GM12875 (cell line): ENCODE measurements around the gene PGPEP1.
A peak's percentile ranks its signal among the peaks of the same experiment; 100 is the strongest.

Experiments used
- H3K4me3 ChIP-seq: one replicate; pipeline ENCODE4 v1.5.1; 2011; ENCODE audit warnings: low read depth, low read length, control low read depth
- TF ChIP-seq, protein P1 (sequence below): IDR thresholded peaks from 2 replicates; pipeline ENCODE4 v1.5.1; 2011; ENCODE audit warnings: low read depth, mild to moderate bottlenecking, control low read depth, inconsistent platforms, low read length, moderate library complexity, borderline replicate concordance; ENCODE audit not compliant: insufficient read depth

The PGPEP1 gene

DNA sequence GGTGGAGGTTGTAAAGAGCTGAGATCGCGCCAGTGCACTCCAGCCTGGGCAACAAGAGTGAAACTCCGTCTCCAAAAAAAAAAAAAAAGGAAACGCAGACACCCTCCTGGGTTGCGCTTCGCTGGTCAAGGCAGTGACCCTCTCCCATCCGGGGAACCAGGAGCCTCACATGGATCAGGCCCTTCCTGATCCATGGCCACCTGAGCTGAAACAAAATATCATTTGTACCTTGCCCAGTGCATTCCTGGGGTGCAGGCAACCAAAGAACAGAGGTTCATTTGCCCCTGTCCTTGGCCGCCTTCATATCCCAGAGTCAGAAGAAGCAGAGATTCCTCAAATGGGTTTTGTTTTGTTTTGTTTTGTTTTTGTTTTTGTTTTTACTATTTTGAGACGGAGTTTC, 9.5 kb upstream of the PGPEP1 start:
- TF ChIP-seq, protein P1, sequence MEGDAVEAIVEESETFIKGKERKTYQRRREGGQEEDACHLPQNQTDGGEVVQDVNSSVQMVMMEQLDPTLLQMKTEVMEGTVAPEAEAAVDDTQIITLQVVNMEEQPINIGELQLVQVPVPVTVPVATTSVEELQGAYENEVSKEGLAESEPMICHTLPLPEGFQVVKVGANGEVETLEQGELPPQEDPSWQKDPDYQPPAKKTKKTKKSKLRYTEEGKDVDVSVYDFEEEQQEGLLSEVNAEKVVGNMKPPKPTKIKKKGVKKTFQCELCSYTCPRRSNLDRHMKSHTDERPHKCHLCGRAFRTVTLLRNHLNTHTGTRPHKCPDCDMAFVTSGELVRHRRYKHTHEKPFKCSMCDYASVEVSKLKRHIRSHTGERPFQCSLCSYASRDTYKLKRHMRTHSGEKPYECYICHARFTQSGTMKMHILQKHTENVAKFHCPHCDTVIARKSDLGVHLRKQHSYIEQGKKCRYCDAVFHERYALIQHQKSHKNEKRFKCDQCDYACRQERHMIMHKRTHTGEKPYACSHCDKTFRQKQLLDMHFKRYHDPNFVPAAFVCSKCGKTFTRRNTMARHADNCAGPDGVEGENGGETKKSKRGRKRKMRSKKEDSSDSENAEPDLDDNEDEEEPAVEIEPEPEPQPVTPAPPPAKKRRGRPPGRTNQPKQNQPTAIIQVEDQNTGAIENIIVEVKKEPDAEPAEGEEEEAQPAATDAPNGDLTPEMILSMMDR, result no peak
- H3K4me3 ChIP-seq, result no peak overlapping the region

DNA sequence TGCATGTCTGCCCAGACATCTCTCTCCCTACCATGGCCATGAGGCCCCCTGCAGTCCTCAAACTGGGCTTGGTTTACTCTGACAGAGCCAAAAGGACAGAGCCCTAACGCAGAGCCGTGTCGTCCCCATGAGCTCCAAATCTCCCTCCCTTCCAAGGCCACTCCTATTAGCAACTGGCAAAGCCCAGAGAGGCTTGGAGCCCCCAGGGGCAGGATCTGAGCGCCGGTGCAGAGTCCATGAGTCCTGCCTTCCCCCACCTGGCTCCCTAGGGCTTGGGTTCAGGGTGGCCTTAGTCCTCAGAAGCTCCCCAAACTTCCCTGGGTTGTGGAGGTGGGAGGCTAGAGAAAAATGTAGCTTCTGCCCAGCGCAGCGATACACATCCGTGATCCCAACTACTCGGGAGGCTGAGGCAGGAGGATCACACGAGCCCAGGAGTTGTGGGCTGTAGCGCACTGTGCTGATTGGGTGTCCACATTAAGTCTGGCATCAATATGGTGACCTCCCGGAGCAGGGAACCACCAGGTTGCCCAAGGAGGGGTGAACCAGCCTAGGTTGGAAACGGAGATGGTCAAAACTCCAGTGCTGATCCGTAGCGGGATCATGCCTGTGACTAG, 7.4 kb upstream of the PGPEP1 start:
- TF ChIP-seq, protein P1, result no peak
- no peak overlapping the region for H3K4me3 ChIP-seq

DNA sequence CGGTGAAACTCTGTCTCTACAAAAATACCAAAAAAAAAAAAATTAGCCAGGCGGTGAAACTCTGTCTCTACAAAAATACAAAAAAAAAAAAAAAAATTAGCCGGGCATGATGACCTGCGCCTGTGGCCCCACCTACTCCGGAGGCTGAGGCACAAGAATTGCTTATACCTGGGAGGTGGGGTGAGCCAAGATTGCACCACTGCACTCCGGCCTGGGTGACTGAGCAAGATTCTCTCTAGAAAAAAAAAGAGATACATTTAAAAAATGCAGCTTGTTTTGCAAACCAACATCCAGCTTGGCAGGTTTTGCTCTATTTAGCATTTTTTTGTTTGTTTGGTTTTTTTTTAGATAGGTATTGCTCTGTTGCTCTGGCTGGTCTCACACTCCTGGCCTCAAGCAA, 6.7 kb upstream of the PGPEP1 start:
- TF ChIP-seq, protein P1, result no peak
- H3K4me3 ChIP-seq, result no peak overlapping the region

DNA sequence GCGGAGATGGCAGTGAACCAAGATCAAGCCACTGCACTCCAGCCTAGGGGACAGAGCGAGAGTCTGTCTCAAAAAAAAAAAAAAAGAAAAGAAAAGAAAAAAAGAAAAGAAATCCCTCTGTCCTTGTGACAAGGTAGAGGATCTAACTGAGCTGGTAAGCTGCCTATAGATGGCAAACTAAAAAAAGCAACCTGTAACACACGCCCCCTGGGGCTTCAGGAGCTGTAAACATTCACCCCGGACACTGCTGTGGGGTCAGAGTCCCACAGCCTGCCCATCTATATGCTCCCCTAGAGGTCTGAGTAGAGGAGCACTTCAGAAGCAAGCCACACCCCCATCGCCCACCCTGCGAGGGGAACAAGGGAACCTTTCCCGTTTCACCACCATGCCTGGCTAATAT, 4.3 kb upstream of the PGPEP1 start:
- TF ChIP-seq, protein P1, result no peak
- no peak overlapping the region for H3K4me3 ChIP-seq

DNA sequence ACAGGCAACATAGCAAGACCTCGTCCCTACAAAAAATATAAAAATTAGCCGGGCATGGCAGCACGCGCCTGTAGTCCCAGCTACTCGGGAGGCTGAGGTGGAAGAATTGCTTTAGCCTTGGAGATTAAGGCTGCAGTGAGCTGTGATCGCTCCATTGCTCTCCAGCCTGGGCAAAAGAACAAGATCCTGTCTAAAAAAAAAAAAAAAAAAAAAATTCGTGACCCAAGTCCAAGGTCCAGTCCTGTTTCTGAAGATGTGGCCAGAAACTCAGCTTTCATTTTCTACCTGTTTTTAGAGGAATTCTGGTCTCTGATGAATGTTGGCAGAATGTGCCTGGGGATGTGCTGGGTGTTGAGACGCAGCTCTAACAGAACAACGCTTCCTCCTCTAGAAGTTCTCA, 1.9 kb upstream of the PGPEP1 start:
- TF ChIP-seq, protein P1, result no peak
- no peak overlapping the region for H3K4me3 ChIP-seq

DNA sequence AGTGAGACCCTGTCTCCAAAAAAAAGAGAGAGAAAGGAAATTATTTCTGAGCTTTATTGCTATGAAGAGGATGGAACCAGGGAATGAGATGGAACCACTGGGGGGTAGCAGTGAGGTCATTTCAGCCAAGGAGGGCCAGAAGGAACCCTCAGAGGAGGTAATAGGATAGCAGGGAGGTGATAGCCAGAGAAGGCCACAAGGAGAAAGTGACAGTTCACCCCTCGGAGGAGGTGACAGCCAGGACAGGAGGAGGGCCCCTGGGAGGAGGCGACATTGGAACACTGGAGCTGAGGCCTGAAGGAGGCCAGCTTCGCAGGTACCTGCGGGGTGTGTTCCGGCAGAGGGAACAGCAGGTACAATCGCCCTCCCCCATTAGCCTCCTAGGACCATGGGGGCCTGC, 675 bp upstream of the PGPEP1 start:
- peak overlapping the region; percentile 93 for H3K4me3 ChIP-seq
- TF ChIP-seq, protein P1, result peak; percentile 21; the same call in 1 of the 2 replicates
